Ovary (tissue), 9 donors: ENCODE results near the gene CDK5RAP2. TPM values are rescaled to one million over a fixed set of nuclear protein-coding genes. Genes with fewer than 3 reads are reported as not detected.

Source experiments
- DNase-seq, 5 donors: peaks; one replicate each; pipeline ENCODE4 v3.0.0-alpha.2; 2019 to 2020
- H3K27ac ChIP-seq, 2 donors: fragments of 200-600 bp; one replicate each; pipeline versions ENCODE4 v1.5.1 to v1.8.0; 2019 to 2022
- H3K27me3 ChIP-seq: fragments of 200-600 bp; one replicate; pipeline ENCODE4 v1.8.0; 2022
- H3K36me3 ChIP-seq: fragments of 200-600 bp; sonication (generic); one replicate; pipeline ENCODE4 v1.5.1; 2019
- H3K4me1 ChIP-seq: one replicate; pipeline ENCODE4 v1.8.1; 2013; ENCODE audit warnings: mild to moderate bottlenecking, moderate library complexity; ENCODE audit not compliant: insufficient read depth
- H3K4me3 ChIP-seq: fragments of 200-600 bp; sonication (generic); one replicate; pipeline ENCODE4 v1.5.1; 2017
- H3K9me3 ChIP-seq, 2 donors: fragments of 200-600 bp in 1 of 2; sonication (generic) in 1 of 2; one replicate each; pipeline versions ENCODE4 v1.5.1 to v1.8.1; 2013 to 2019; ENCODE audit warnings: mild to moderate bottlenecking in 1 of 2, moderate library complexity in 1 of 2
- CTCF ChIP-seq, 3 donors: fragments of 450-650 bp in 2 of 3; fragments of 200-600 bp in 1 of 3; IDR thresholded peaks; one replicate each; pipeline versions ENCODE4 v1.5.1 to v1.8.0; 2016 to 2022; ENCODE audit warnings: antibody characterized with exemption in 3 of 3, mild to moderate bottlenecking in 1 of 3
- EP300 ChIP-seq: sonication (generic); formaldehyde crosslinking; IDR thresholded peaks from one replicate; pipeline ENCODE4 v1.6.1; 2017; ENCODE audit warnings: antibody characterized with exemption
- POLR2A ChIP-seq: fragments of 450-650 bp; IDR thresholded peaks from one replicate; pipeline ENCODE4 v1.6.1; 2017; ENCODE audit warnings: antibody characterized with exemption, mild to moderate bottlenecking, moderate library complexity
- WGBS, 3 donors: extraction: QIAGEN DNeasy Blood & Tissue Kit in 1 of 3; methylation state at CpG; one replicate each; pipeline versions ENCODE4 v1.1.5 to v1.1.7; 2013 to 2017; 5-methylcytosine and 5-hydroxymethylcytosine counted together
- intact Hi-C, 4 donors: fragments of 100-400 bp; cut with DNase I; formaldehyde crosslinking; loops; one replicate each; pipeline versions ENCODE4 v1.11.0 to v1.15.1; 2022 to 2023
- polyA plus RNA-seq, 2 donors: library from polyadenylated mRNA; stranded (reverse); fragments of 200-250 nt in 1 of 2; fragments of 350-450 nt in 1 of 2; fragmentation: Illumina TruSeq in 1 of 2; extraction: RNeasy Lipid Tissue Mini Kit (QIAGEN cat#74804) in 1 of 2; gene quantifications; one replicate each; pipeline ENCODE4 v1.2.3, GENCODE V29; 2013 to 2014
- total RNA-seq, 7 donors: library from RNA; depleted of rRNA in 2 of 7; stranded (reverse); fragments of >200 nt in 2 of 7; fragmentation: NEBNext Ultra II Directional in 3 of 7; extraction: Animal tissue kit (Norgen Biotek cat#: 25700) in 3 of 7; gene quantifications; one replicate each; pipeline versions ENCODE4 v1.1.0 to v1.2.4, GENCODE V29; 2016 to 2023
- donor health status: DM: no; HTN: no; CAD: no; lungs with moderate emphysema.
- donor health status: DM: no; HTN: no; CAD: no.
- donor health status: Bipolar disorder and iron deficiency.
- donor health status: DM: yes; HTN: yes; CAD: no.
- donor health status: DM: no; HTN: no; CAD: no.
- donor health status: DM: yes; HTN: yes; CAD: no.

The CDK5RAP2 gene
- total and polyA plus RNA-seq, 9 donors: 30.8 to 61.1 (median 44.7) TPM

GRCh38 chr9:120514405-120514804, 65.6 kb downstream of the CDK5RAP2 start:
- no peak for TF ChIP-seq POLR2A
- no peak for TF ChIP-seq CTCF (IDR thresholded peaks at IDR 0.05)
- TF ChIP-seq EP300: no peak
- no peaks in the 10 kb centered on the region for H3K9me3 ChIP-seq
- no peaks in the 10 kb centered on the region for H3K36me3 ChIP-seq
- H3K4me1 ChIP-seq: peaks cover 4% of the 10 kb centered on the region
- intact Hi-C loops: no loop called here
- no peak for DNase-seq
- H3K27me3 ChIP-seq: no peaks in the 10 kb centered on the region
- no peak overlapping the region for H3K27ac ChIP-seq
- H3K4me3 ChIP-seq: no peak overlapping the region
- WGBS, 3 donors: 86 to 89% (median 86%) methylated on average over 4 of the region's 4 CpGs

- no peak overlapping the region for H3K4me3 ChIP-seq
- intact Hi-C loops: no loop called here
- no peak for TF ChIP-seq EP300
- TF ChIP-seq POLR2A: no peak
- TF ChIP-seq CTCF (IDR thresholded peaks at IDR 0.05): no peak
- no peak for DNase-seq
- H3K36me3 ChIP-seq: no peaks in the 10 kb centered on the region
- no peak overlapping the region for H3K27ac ChIP-seq
- no peaks in the 10 kb centered on the region for H3K27me3 ChIP-seq
- H3K4me1 ChIP-seq: peaks cover 4% of the 10 kb centered on the region
- WGBS, 3 donors: 94 to 97% (median 97%) methylated on average over 4 of the region's 4 CpGs
- no peaks in the 10 kb centered on the region for H3K9me3 ChIP-seq
Measured at GRCh38 chr9:120513825-120514396, 66.1 kb downstream of the CDK5RAP2 start.

GRCh38 chr9:120510816-120511215, 69.2 kb downstream of the CDK5RAP2 start:
- TF ChIP-seq EP300 (no peak), CTCF (IDR thresholded peaks at IDR 0.05) (no peak), POLR2A (no peak)
- intact Hi-C loops: no loop called here
- H3K4me1 ChIP-seq: no peaks in the 10 kb centered on the region
- no peaks in the 10 kb centered on the region for H3K27me3 ChIP-seq
- H3K9me3 ChIP-seq: no peaks in the 10 kb centered on the region
- 91 to 94% (median 92%) methylated on average over 3 of the region's 3 CpGs for WGBS, 3 donors
- no peak overlapping the region for H3K27ac ChIP-seq
- DNase-seq: no peak
- H3K4me3 ChIP-seq: no peak overlapping the region
- no peaks in the 10 kb centered on the region for H3K36me3 ChIP-seq

GRCh38 chr9:120507936-120508510, 71.9 kb downstream of the CDK5RAP2 start:
- intact Hi-C loops: no loop called here
- TF ChIP-seq POLR2A (no peak), CTCF (IDR thresholded peaks at IDR 0.05) (no peak), EP300 (no peak)
- no peaks in the 10 kb centered on the region for H3K27me3 ChIP-seq
- no peaks in the 10 kb centered on the region for H3K4me1 ChIP-seq
- no peak for DNase-seq
- WGBS, 3 donors: 82 to 86% (median 85%) methylated on average over 3 of the region's 3 CpGs
- H3K27ac ChIP-seq: no peak overlapping the region
- no peaks in the 10 kb centered on the region for H3K36me3 ChIP-seq
- H3K9me3 ChIP-seq: no peaks in the 10 kb centered on the region
- no peak overlapping the region for H3K4me3 ChIP-seq
